ENCODE measurements around the gene ATP6V0C.

DNA sequence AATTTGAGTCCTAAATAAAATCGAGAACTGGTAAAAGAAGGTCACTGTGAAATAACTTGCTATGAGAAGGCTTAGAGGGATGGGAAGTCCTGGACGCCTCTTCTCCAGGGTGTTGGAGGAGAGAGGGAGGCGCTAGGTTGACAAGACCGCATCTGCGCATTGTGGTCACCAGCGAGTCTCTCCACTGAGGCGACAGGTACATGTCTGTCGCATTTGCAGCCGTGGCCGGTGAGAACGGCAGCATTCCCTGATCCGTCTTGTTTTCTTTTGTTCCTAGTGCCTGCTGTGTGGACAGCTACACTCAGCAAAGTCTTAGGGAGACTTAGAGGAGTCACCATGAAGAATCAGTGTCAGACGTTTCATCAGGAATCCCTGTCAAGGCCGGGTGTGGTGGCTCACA, 8.1 kb upstream of the ATP6V0C start:
- TF ChIP-seq CTCF (IDR thresholded peaks at IDR 0.05) = no peak
- no peak for TF ChIP-seq EP300 (IDR thresholded peaks at IDR 0.05)
